ENCODE results near the gene LRATD1.

DNA sequence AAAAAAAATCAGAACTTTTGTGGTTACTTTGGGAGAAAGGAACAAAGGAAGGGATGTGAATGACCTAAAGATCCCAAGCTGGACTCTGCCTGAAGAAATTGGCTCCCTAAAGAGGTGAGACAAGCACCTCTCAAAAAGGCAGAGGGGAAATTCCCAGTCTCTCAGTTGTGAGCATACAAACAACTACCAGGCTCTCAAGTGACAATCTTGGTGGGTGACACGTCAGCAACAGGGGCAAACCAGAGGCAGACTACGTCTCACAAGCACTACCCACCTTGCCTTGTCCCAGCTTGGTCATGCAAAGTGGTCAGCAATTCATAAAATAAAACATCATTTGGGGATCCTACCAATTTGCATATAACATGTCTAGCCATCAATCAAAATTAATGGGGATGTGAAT, 24.3 kb upstream of the LRATD1 start:
- TF ChIP-seq TARDBP (IDR thresholded peaks at IDR 0.05): no peak
- TF ChIP-seq SP1 (IDR thresholded peaks at IDR 0.05): no peak
- TF ChIP-seq ZNF384 (IDR thresholded peaks at IDR 0.05): no peak
- TF ChIP-seq FOXM1 (IDR thresholded peaks at IDR 0.05; ENCODE audit: borderline replicate concordance): no peak
- TF ChIP-seq FOXK2 (IDR thresholded peaks at IDR 0.05): no peak
- no peak for TF ChIP-seq BHLHE40 (IDR thresholded peaks at IDR 0.05; ENCODE audit: borderline replicate concordance)
- no peak for TF ChIP-seq CTBP1 (IDR thresholded peaks at IDR 0.05; ENCODE audit: borderline replicate concordance)
- TF ChIP-seq SUZ12 (IDR thresholded peaks at IDR 0.05): no peak
- no peak for TF ChIP-seq ELF4 (IDR thresholded peaks at IDR 0.05)
